ENCODE results near the gene BASP1.
A peak's percentile ranks its signal among the peaks of the same experiment; 100 is the strongest.
"Not testable (repeated sequence)": the region's sequence is repeated elsewhere in the genome, so short reads cannot be mapped to it uniquely, and the experiment has no call there.

The BASP1 gene

DNA sequence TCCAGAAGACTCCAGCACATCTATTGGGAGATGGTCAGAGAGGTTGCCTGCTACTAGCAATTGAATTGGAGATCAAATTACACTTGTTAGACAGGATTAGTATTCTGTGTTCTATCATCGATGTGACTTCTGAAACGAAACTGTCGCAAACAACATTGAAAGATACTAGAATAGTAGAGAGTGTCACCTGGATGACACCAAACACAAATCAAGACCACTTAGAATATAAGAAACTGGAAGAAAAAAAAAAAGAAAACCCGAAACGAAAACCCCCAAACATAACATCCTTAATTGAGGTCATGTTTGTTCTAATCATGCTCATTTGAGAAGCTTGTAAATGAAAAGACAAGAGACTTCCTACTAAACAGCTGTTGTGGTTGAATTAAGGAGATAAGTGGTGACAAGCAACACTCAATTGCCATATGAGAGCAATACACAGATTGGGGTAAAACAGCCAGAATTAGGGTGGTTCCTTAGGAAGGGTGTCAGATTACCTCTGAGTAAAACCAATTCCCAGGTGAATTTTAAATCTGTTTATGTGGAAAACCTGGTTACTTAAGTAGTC, 97.6 kb downstream of the BASP1 start:
- DNase-seq: no peak
- H3K4me1 Mint-ChIP-seq: peaks cover 12% of the 10 kb centered on the region
- peaks cover 3% of the 10 kb centered on the region for H3K9me3 Mint-ChIP-seq
- no peaks in the 10 kb centered on the region for H3K27me3 Mint-ChIP-seq
- H3K4me3 Mint-ChIP-seq: no peak overlapping the region
- no peaks in the 10 kb centered on the region for H3K36me3 Mint-ChIP-seq (ENCODE audit: low read depth)
- no peak overlapping the region for H3K27ac Mint-ChIP-seq
- no peak for ATAC-seq

- DNase-seq: no peak
- peaks cover 14% of the 10 kb centered on the region for H3K4me1 Mint-ChIP-seq
- peaks cover 3% of the 10 kb centered on the region for H3K9me3 Mint-ChIP-seq
- no peak for ATAC-seq
- no peaks in the 10 kb centered on the region for H3K27me3 Mint-ChIP-seq
- H3K27ac Mint-ChIP-seq: no peak overlapping the region
- H3K4me3 Mint-ChIP-seq: no peak overlapping the region
- no peaks in the 10 kb centered on the region for H3K36me3 Mint-ChIP-seq (ENCODE audit: low read depth)
These were observed 98.3 kb downstream of the BASP1 start for GRCh38 chr5:17315710-17316221.

- DNase-seq: no peak
- Mint-ChIP-seq H3K4me1 (peaks cover 14% of the 10 kb centered on the region), H3K27me3 (no peaks in the 10 kb centered on the region), H3K9me3 (peaks cover 3% of the 10 kb centered on the region), H3K27ac (no peak overlapping the region), H3K4me3 (no peak overlapping the region), H3K36me3 (ENCODE audit: low read depth) (no peaks in the 10 kb centered on the region)
- ATAC-seq: peak; percentile 20
These were observed 99.6 kb downstream of the BASP1 start for GRCh38 chr5:17316970-17317459.

GRCh38 chr5:17317473-17317872, 100.0 kb downstream of the BASP1 start:
- H3K36me3 Mint-ChIP-seq (ENCODE audit: low read depth): no peaks in the 10 kb centered on the region
- H3K27me3 Mint-ChIP-seq: no peaks in the 10 kb centered on the region
- no peak for DNase-seq
- H3K27ac Mint-ChIP-seq: no peak overlapping the region
- H3K4me1 Mint-ChIP-seq: peaks cover 14% of the 10 kb centered on the region
- no peak overlapping the region for H3K4me3 Mint-ChIP-seq
- peaks cover 3% of the 10 kb centered on the region for H3K9me3 Mint-ChIP-seq
- no peak for ATAC-seq

- H3K9me3 Mint-ChIP-seq; H3K27me3 Mint-ChIP-seq; ATAC-seq; H3K27ac Mint-ChIP-seq; H3K4me3 Mint-ChIP-seq; H3K36me3 Mint-ChIP-seq (ENCODE audit: low read depth); DNase-seq: not testable (repeated sequence)
- H3K4me1 Mint-ChIP-seq: peaks cover 14% of the 10 kb centered on the region
These were observed 101.7 kb downstream of the BASP1 start for GRCh38 chr5:17319095-17319494.

DNA sequence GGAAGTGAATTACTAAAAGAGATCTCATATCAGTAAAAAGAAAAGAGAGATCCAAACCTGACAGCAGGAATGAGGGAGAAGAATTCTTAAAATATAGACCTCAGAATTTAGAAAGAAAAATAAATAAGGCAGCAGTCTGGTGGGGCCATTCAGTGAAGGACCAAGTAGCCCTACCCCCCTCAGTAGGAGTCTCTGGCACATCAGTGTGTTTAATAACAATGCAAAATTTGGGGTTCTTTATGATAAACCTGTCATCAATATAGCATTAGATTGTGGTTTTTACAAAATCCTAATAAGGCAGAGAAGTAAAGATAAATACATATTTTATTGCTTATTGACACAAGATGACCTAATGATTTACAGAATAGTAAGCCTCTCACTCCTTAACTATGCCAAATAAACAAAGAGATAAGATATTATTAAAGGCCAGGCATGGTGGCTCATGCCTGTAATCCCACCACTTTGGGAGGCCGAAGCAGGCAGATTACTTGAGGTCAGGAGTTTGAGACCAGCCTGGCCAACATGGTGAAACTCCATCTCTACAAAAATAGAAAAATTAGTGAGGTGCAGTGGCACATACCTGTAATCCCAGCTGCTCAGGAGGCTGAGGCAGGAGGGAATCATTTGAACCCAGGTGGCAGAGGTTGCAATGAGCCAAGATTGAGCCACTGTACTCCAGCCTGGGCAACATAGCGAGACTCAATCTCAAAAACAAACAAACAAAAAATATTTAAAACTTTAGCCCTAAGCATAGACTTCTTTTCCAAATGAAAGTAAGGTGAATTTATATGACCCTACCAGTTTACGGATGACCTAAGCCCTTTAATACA, 108.6 kb downstream of the BASP1 start:
- H3K27ac Mint-ChIP-seq: no peak overlapping the region
- H3K9me3 Mint-ChIP-seq: peaks cover 11% of the 10 kb centered on the region
- no peak overlapping the region for H3K4me3 Mint-ChIP-seq
- DNase-seq: no peak
- no peaks in the 10 kb centered on the region for H3K4me1 Mint-ChIP-seq
- H3K27me3 Mint-ChIP-seq: no peaks in the 10 kb centered on the region
- no peaks in the 10 kb centered on the region for H3K36me3 Mint-ChIP-seq (ENCODE audit: low read depth)
- no peak for ATAC-seq
